ENCODE data around the gene CAST. TPM values are rescaled to one million over a fixed set of nuclear protein-coding genes. Genes with fewer than 3 reads are reported as not detected.

The CAST gene
- total RNA-seq, 4 donors from 2014 or later: 415 to 523 (median 468) TPM

GRCh38 chr5:96716716-96717115, 54.5 kb downstream of the CAST start:
- intact Hi-C loops (cut with DNase I; ENCODE audit: low total_unique reads): no loop called here
- WGBS, 2 donors: 48 to 49% methylated on average over 2 of the region's 2 CpGs
- no peak for TF ChIP-seq CTCF (IDR thresholded peaks at IDR 0.05)
- no peak for TF ChIP-seq POLR2A (IDR thresholded peaks at IDR 0.05)
- no peak overlapping the region for H3K4me3 ChIP-seq (ENCODE audit: low read depth, poor library complexity, severe bottlenecking)
- DNase-seq (ENCODE audit: low spot score in 2 of 2): no peak

GRCh38 chr5:96717874-96718273, 55.7 kb downstream of the CAST start:
- intact Hi-C loops (cut with DNase I; ENCODE audit: low total_unique reads): no loop called here
- WGBS, 2 donors: 77 to 85% methylated on average over 1 of the region's 1 CpG
- H3K4me3 ChIP-seq (ENCODE audit: low read depth, poor library complexity, severe bottlenecking): no peak overlapping the region
- DNase-seq (ENCODE audit: low spot score in 2 of 2): no peak
- TF ChIP-seq POLR2A (IDR thresholded peaks at IDR 0.05): no peak
- TF ChIP-seq CTCF (IDR thresholded peaks at IDR 0.05): no peak

GRCh38 chr5:96718635-96719077, 56.5 kb downstream of the CAST start:
- H3K4me3 ChIP-seq (ENCODE audit: low read depth, poor library complexity, severe bottlenecking): no peak overlapping the region
- WGBS, 2 donors: 24 to 46% methylated on average over 7 of the region's 7 CpGs
- DNase-seq (ENCODE audit: low spot score in 2 of 2): peak; percentile 67 to 94
- intact Hi-C loops (cut with DNase I; ENCODE audit: low total_unique reads): no loop called here
- TF ChIP-seq CTCF (IDR thresholded peaks at IDR 0.05) (no peak), POLR2A (IDR thresholded peaks at IDR 0.05) (no peak)

GRCh38 chr5:96720408-96720807, 58.2 kb downstream of the CAST start:
- no peak for DNase-seq (ENCODE audit: low spot score in 2 of 2)
- 95 to 99% methylated on average over 2 of the region's 2 CpGs for WGBS, 2 donors
- intact Hi-C loops (cut with DNase I; ENCODE audit: low total_unique reads): no loop called here
- H3K4me3 ChIP-seq (ENCODE audit: low read depth, poor library complexity, severe bottlenecking): no peak overlapping the region
- TF ChIP-seq CTCF (IDR thresholded peaks at IDR 0.05) (no peak), POLR2A (IDR thresholded peaks at IDR 0.05) (no peak)

- intact Hi-C loops (cut with DNase I; ENCODE audit: low total_unique reads): no loop called here
- TF ChIP-seq CTCF (IDR thresholded peaks at IDR 0.05) (no peak), POLR2A (IDR thresholded peaks at IDR 0.05) (no peak)
- DNase-seq (ENCODE audit: low spot score in 2 of 2): no peak
- no peak overlapping the region for H3K4me3 ChIP-seq (ENCODE audit: low read depth, poor library complexity, severe bottlenecking)
Observed at GRCh38 chr5:96721351-96721977, 59.3 kb downstream of the CAST start.

GRCh38 chr5:96725257-96725656, 63.1 kb downstream of the CAST start:
- intact Hi-C loops (cut with DNase I; ENCODE audit: low total_unique reads): no loop called here
- DNase-seq (ENCODE audit: low spot score in 2 of 2): no peak
- TF ChIP-seq CTCF (IDR thresholded peaks at IDR 0.05) (no peak), POLR2A (IDR thresholded peaks at IDR 0.05) (no peak)
- WGBS, 2 donors: 100% methylated on average over 1 of the region's 1 CpG
- no peak overlapping the region for H3K4me3 ChIP-seq (ENCODE audit: low read depth, poor library complexity, severe bottlenecking)

Measured in lower leg skin (tissue), 4 donors.